ENCODE measurements around the gene NT5DC1. TPM values are rescaled to one million over a fixed set of nuclear protein-coding genes. Genes with fewer than 3 reads are reported as not detected.

NT5DC1 gene
- 23.1 to 29.3 TPM (median 28.6 TPM) in 5 replicates for total RNA-seq (2022; extraction: Qiagen RNA extraction)

DNA sequence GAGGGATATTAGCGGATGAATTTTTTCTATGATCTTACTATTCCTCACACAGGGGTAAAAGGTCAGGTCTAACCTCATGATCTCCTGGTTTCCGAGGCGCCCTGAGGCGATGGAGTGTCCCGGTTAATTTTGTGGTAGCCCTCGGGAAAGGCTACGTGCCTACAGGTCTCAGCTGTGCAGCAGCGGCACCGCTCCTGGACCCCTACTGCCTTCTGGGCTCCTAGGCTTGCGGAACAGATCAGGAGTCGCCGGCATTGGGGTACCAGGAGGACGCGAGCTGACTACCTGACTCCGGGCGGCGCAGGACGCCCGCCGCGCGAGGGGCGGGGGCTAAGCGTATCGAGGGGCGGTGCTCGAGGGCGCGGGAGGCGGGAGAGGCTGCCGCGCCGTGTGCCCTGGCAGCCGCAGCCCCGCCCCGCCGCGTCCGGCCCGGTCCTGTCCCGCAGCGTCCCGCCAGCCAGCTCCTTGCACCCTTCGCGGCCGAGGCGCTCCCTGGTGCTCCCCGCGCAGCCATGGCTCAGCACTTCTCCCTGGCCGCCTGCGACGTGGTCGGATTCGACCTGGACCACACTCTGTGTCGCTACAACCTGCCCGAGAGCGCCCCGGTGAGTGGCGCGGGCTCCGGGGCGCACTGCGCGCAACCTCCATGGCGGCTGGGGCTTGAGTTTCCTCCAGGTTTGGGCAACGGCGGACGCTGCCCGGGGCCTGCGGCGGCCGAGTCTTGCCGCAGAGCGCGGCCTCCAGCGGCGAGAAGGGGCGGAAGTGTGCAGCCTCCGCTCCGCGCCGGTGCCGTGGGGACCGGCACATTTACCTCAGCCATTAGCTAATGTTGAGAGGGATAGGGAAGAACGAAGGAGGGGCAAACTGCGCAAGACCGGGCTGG, at the start of gene NT5DC1:
TSS of gene NT5DC1 (plus strand) at position 435 of the 883 bp plus-strand sequence. CDS start at position 513, 78 bp downstream.

DNA sequence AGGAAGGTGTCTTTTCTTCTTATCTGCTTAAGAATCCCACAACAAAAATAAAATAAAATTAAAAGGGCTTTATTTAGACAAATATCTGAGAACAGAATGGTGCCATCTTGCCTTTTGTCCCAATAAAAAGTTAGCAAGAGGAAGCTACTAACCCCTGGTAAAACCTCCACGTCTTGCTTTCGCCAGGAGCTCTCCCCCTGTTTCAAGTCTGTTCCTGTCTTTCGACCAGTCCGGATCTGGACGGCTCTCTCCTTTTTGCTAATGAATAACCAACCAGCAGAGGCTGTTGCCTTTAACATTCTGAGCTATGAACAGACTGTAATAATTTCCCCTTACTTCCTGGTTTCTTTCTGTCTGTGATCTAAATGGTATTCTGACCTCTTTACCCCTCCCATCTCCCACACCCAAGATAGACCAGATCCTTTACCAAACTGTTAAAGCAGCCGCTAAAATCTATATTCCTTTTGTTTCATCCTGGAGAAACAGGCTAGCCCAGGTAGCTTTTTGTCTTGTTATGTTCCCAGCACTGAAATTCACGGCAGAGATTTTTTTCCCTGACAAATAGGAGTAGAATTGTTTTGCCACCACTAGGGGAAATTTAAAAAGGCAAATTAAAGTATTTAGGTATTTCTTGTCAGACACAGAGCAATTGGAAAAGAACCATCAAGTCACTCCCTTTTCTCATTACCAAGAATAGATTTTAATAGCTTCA, 39.9 kb upstream of the NT5DC1 start, which contains the start of gene FRK:
TSS of gene FRK (minus strand) at position 320 of the 712 bp plus-strand sequence. CDS start 580 bp downstream, outside the sequence.

DNA sequence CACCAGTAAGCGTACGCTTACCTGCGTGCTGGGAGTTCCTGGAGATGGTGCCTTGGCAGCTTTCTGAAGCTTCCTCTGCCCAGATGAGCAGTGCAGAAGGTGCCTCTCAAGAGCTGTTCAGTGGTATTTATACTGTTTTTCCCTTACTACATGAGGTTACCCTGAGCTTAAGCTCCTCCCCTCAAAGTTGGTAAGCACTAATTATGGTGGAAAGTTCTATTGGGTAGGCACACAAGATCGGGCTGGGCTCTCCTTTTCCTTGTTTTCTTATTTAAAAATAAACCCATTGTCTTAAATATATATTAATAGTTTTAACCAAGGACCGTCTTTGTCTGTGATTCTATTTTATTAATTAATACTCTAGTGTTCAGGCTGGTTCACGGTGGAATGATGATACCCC, 25.4 kb downstream of the NT5DC1 start, which contains the start of gene COL10A1:
TSS of gene COL10A1 (minus strand) at position 101 of the 400 bp plus-strand sequence. CDS start 640 bp downstream, outside the sequence.

DNA sequence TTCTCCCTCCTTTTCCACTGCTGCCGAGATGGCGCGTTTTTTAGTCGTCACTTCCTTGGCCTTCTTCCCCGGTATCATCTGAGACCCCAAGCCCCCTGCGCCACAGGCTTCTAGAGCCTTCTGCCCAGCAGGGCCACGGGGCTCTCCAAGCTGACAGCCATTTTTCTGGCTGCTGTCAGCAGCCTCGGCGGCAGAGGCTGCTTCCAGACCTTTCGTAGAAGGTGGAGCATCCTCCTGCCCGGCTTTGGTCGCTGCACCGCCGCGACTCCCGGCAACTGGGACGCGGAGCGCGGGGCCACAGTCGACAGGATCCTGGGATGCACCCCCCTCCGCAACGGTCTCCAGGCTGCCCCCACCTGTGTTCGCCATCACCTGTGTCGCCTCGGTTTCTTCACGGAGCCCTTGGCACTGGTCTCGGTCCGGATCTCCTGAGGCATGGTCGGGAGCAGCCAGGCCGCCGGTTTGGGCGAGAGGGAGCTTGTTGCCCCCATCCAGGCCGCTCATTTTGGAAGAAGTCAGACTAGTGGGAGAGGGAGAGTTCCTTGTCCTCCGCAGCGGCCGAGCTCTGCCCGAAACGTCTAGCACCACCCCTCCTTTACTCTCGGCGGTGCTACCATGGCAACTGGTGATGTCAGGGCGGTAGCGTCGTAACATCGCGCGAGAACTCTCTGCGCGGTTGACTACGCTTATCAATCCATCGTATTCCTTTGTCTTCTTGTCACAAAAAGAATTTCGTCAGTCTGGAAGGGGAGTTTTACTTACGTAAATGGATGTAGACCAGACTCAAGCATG, 153.0 kb downstream of the NT5DC1 start, which contains the start of gene TSPYL4:
TSS of gene TSPYL4 (minus strand) at position 571 of the 792 bp plus-strand sequence. CDS start at position 504, 67 bp downstream.

DNA sequence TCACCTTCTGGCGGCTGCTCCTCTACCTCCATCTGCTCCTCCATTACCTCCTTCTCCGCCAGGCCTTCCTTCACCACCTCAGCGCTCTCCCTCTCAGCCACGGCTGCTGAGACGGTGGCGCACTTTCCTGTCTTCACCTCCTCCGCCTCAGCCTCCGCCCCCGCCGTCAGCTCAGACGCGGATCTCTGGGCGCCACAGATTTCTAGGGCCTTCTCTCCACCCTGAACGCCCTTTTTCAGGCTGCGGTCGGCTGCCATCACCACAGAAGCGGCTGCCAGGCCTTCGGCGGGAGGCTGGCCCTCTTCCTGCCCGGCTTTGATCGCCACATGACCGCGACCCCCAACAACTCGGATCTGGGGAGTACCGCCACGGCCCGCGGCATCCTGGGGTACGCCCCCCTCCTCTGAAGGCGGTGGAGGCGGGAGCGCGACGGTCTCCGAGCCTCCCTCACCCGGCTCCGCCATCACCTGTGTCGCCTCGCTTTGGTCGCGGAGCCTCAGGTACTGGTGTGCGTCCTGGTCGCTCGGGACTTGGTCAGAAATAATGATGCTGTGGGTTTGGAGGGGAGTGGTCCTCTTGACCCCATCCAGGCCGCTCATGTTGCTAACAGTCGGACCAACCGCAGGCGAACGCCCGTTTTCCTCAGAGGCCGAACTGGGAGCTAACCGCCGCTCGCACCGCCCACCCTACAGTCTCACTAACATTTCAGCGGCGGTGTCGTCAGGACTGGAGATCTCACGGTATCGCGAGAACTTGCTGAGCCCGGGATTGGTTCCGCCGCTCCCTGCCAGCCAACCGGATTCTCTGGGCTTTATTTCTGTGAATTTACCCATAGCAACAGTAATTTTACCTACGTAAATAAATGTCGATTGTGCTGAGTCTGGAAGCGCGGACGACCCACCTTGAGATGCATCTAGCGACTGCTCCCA, 178.8 kb downstream of the NT5DC1 start, which contains the start of gene TSPYL1:
TSS of gene TSPYL1 (minus strand) at position 699 of the 929 bp plus-strand sequence. CDS start at position 599, 100 bp downstream.

Other genes with a start within 250 kb of the NT5DC1 start
- 1.1 to 1.7 TPM (median 1.2 TPM) in 5 replicates for gene FRK, start 40.0 kb upstream of the NT5DC1 start, total RNA-seq (2022; extraction: Qiagen RNA extraction)
- gene COL10A1, start 25.3 kb downstream of the NT5DC1 start, total RNA-seq (2022; extraction: Qiagen RNA extraction), result 0.03 TPM in 1 of 5 replicates, not detected in the others
- 2.5 to 4.0 TPM (median 3.0 TPM) in 5 replicates for gene TSPYL4, start 153.2 kb downstream of the NT5DC1 start, total RNA-seq (2022; extraction: Qiagen RNA extraction)
- 23.5 to 38.3 TPM (median 26.8 TPM) in 5 replicates for gene TSPYL1, start 179.1 kb downstream of the NT5DC1 start, total RNA-seq (2022; extraction: Qiagen RNA extraction)